GM12892 (cell line): ENCODE results near the gene YY1.
"Not testable (repeated sequence)": the region's sequence is repeated elsewhere in the genome, so short reads cannot be mapped to it uniquely, and the experiment has no call there.

Experiments
- DNase-seq: peaks from one replicate; pipeline ENCODE4 v3.0.0; 2011; ENCODE audit not compliant: insufficient read length
- FAIRE-seq: peaks from 2 replicates; lab custom pipeline; 2011; peaks lifted over from hg19 to GRCh38; lab: Jason Lieb, UNC
- POLR2A ChIP-seq: IDR thresholded peaks from 2 replicates; pipeline ENCODE4 v1.6.1; 2011; ENCODE audit warnings: low read depth, low read length, control low read depth
- POLR2AphosphoS5 ChIP-seq: IDR thresholded peaks from 2 replicates; pipeline ENCODE4 v1.6.1; 2011; ENCODE audit warnings: low read depth, low read length, control low read depth
- TAF1 ChIP-seq: IDR thresholded peaks from 2 replicates; pipeline ENCODE4 v1.6.1; 2011; ENCODE audit warnings: low read depth, mild to moderate bottlenecking, control low read depth, low read length, borderline replicate concordance

YY1 gene

DNA sequence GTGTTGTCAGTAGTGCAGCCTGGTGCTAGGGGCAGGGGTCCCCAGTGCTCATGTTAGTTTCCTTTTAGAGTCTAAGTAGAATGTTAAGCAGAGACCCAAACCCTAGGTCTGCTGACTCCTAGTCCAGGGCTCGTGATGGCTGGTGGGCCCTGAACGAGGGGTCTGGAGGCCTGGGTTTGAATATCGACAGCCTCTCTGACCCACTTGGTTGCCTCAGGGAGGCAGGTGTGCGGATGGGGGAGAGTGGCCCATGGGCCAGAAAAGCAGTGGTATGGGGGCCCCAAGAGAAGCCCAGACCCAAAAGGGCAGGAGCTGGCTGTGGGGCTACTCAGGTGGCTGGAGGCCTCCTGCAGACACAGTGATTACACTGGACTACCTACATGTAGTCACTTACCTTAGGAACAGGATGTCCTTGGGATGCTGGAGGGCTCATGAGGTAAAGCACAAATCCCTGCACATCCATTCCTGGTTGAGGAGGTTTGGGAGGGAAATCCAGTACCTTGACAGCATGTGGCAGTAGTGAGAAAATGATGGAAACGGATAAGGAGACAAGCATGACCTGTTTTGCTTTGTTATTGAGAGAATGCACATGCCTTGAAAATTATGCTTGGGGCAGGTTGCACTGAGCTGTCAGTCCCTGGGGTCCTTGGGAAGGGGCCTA, 69.0 kb downstream of the YY1 start:
- TF ChIP-seq TAF1 (no peak), POLR2A (no peak), POLR2AphosphoS5 (no peak)
- FAIRE-seq (no peak), DNase-seq (no peak)

DNA sequence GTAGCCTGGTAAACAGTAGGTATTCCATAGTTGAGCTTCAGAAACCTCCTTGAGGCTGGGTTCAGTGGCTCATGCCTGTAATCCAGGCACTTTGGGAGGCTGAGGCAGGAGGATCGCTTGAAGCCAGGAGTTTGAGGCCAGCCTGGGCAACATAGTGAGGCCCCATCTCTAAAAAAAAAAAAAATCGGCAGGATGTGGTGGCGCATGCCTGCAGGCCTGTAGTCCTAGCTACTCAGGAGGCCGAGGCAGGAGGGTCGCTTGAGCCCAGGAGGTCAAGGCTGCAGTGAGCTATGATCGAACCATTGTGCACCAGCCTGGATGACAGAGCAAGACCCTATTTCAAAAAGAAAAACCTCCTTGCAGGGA, 69.5 kb downstream of the YY1 start:
- FAIRE-seq, DNase-seq: not testable (repeated sequence)

DNA sequence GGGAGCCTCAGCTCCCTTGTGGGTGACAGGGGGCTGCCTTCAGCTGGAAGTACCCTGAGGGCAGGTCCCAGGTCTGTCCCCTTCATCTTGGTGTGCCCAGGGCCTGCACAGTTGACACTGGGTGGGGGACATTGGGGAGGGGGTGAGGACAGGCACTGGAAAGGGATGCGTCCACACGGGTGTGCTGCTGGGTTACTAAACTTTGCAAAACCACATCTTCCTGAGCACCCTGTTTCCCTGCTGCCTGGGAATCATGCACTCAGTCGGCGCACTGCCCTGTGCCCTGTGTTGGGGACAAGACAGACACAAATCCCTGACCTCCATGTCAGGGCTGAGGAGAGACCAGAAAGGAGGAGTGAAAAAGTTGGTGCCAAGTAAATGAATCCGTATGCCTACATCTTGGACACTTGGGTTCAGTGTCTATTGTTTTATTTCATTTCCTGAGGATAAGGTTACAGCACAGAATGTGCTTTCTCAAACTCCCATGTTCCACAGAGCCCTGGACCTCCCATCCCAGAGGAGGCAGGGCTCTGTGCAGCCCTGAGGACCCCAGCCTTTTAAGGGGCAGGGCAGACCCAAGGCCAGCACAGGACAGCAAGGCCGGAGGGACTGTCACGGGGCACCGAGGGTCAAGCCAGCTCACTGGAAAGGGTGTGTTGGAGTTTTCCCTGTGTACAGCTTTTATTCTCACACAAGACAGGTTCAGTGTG, 70.2 kb downstream of the YY1 start:
- no peak for DNase-seq
- FAIRE-seq = no peak
- TF ChIP-seq POLR2A (no peak), POLR2AphosphoS5 (no peak), TAF1 (no peak)

DNA sequence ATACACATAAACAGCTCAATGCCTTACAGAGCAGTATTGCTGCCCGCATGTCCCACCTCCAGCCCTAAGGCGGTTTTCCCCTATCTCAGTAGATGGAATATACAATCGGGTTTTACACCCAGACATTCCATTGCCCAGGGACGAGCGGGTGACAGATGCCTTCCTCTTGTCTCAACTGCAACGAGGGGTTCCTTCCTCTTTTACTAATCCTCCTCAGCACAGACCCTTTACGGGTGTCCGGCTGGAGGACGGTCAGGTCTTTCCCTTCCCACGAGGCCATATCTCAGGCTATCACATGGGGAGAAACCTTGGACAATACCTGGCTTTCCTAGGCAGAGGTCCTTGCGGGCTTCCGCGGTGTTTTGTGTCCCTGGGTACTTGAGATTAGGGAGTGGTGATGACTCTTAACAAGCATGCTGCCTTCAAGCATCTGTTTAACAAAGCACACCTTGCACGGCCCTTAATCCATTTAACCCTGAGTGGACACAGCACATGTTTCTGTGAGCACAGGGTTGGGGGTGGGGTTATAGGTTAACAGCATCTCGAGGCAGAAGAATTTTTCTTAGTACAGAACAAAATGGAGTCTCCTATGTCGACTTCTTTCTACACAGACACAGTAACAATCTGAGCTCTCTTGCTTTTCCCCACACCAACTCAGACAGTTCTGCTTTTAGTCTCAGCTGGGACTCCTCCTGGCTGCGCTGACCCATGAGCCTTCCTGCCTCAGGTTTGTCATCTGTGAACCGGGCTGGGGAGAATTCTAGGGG, 73.3 kb downstream of the YY1 start:
- not testable (repeated sequence) for DNase-seq
- peak; percentile 42 for FAIRE-seq

DNA sequence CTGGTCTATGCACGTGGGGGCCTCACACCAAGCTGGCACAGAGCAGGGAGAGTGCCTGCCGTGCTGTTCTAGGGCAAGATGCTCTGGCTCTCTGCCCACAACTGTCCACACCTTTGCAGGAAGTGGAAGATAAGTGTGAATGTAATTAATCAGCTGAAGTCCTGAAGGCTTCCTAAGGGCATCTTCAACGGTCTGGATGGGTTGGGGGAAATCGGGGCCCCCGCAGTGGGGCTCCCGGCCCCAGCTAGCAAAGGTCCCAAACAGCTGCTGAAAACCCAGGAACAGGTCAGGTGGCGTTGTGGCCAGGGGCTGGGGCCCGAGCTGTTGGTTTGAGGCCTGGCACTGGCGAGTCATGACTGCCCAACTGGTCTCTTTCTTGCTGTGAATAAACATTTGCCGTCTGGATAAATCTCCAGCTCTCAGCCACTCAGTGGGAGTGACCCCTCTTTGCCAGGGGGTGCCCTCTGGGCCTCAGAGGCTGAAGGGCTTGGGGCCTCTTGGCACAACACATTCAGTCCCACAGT, 74.0 kb downstream of the YY1 start:
- no peak for FAIRE-seq
- no peak for TF ChIP-seq TAF1
- no peak for TF ChIP-seq POLR2A
- no peak for TF ChIP-seq POLR2AphosphoS5
- no peak for DNase-seq

DNA sequence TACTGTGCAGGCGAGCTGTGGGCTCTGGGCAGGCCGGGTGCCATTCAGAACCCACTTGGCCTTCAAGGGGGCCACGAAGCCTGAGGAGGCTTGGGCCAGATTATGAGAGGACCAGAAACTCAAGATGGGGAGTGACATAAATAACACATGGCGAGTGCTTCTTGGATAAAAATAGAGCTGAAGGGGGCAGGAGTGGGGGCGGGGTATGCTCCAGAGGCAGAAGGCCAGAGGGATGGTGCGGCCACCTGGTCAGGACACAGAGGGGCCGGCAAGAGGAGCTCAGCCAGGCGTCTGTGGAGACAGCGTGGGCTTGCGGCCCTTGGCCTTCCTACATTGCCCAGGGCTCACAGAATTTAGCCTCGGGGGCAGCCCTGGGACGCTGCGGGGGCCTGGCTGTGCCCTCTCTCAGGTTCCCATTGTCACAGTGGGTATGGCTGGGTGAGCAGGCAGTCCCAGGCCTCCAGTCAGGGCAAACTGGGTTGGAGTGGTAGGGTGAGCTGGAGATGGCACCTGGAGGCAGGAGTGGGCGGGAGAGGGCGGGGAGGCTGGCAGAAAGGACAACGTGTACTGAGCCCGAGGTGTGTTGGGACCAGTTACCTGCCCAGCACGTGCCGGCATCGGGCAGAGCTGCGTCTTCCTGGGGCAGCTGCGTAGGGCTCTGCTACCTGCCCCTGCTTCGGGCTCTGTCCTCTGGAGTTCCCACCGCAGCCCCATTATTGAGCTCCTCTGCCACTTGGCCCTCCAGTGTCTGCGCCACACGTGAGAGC, 74.7 kb downstream of the YY1 start:
- no peak for TF ChIP-seq POLR2A
- no peak for TF ChIP-seq POLR2AphosphoS5
- no peak for TF ChIP-seq TAF1
- FAIRE-seq (no peak), DNase-seq (no peak)

DNA sequence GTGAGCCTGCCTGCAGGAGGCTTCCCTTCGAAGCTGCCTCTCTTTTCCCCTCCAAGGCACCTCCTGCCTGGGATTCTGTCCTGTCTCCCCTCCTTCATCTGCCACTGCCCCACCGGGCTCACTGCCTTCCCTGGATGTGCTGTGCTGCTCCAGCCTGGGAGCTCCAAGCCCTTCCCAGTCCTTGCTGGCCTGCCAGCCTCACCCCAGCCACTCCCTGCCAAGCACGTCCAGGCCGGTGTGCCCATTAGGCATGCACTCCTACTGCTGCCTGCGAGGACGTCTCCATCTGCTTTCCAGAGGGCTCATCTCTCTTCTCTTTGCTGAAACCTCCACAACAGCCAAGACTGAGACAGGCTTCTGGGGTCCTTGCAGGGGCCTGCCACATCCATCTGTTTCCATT, 75.8 kb downstream of the YY1 start:
- TF ChIP-seq POLR2A (no peak), TAF1 (no peak), POLR2AphosphoS5 (no peak)
- DNase-seq = no peak
- FAIRE-seq = no peak

DNA sequence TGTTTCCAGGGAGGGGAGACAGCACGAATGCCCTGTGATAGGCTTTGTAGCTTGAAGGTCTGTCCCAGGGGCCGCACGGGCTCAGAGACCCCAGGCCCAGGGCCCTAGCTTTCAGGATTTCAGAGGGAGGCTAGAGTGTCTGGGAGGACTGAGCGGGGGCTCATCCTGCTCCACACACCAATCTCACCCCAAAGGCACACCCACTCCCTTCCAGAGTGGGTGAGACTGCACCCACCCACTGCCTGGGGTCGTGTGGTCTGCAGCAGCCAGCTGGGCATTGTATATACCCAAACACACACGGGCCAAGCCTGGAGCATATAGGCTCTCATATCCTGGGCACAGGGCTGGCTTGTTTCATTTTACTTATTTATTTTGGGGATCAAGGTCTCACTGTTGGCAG, 78.4 kb downstream of the YY1 start:
- FAIRE-seq (no peak), DNase-seq (no peak)
- TF ChIP-seq POLR2AphosphoS5 (no peak), TAF1 (no peak), POLR2A (no peak)

DNA sequence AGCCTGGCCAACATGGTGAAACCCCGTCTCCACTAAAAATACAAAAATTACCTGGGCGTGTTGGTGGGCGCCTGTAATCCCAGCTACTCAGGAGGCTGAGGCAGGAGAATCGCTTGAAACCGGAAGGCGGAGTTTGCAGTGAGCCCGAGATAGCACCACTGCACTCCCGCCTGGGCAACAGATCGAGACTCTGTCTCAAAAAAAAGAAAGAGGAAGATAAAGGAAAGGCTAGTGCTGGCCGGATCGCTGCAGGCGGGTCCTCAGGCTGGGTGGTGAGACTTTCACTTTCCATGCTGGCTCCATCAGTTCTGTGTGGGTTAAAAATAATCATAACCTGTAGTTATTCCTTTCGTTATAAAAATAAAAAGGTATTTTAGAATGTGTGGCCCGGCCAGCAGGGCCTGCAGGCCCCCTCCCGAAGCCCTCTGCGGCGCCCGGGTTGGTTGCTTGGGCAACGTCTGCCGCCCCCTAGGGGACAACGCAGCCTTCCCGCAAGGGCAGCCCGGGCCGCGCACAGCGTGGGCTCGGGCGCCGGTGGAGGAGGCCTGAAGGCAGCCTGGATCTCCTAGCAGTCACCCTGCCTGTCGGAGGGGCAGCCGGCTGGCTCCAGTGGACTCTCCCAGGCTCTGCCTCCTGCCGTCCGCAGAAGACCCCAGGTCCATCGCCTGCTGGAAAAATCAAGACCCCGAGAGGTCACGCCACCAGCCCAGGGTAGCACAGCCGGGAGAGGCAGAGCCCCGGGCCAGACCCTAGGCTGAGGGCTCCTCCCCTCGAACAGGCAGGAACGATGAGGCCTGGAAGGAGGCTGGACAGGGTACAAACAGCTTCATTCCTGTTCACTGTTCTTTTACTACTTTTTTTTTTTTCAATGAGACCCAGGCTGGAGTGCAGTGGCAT, 79.2 kb downstream of the YY1 start:
- TF ChIP-seq TAF1 (no peak), POLR2A (no peak; the same call in 1 of the 2 replicates), POLR2AphosphoS5 (no peak)
- FAIRE-seq (peak; percentile 73), DNase-seq (peak; percentile 88)

DNA sequence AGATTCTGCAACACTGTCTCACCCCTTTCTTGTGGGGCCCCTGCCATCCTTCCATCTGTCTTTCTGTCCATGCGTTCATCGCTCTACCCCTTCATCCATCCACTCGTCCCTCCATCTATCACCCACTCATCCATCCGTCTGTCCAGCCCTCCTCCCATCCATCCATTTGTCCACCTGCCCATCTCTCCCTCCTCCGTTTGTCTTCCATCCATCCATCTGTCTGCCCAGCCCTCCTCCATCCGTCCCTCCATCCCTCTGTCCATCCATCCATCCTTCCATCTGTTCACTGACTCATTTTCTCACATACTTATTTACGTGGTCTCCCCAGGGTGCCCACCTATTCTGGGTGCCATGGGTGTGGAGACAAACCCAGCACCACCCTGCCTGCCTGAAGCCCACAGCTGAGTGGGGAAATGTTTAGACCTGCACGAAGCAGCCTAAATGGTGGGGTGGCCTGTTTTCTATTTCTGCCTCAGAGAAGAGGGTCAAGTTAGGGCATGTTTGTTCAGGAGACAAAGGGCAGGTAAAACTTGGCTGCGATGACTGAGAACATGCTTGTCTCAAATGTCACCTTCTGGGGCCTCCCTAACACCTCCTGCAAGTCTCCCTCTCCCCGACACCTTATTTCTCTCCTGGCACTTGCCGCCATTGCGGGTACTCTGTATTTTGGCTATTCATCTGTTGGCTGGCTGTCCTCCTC, 81.4 kb downstream of the YY1 start:
- DNase-seq (no peak), FAIRE-seq (no peak)
- TF ChIP-seq TAF1 (no peak), POLR2AphosphoS5 (no peak), POLR2A (no peak)
